Fibroblast of lung (primary cell): ENCODE data around the gene ADIPOQ.
"Not testable (repeated sequence)": the region's sequence is repeated elsewhere in the genome, so short reads cannot be mapped to it uniquely, and the experiment has no call there.

Experiments used
- CTCF ChIP-seq, 2 donors: IDR thresholded peaks in 1 of 2; conservative IDR thresholded peaks in 1 of 2; 1 replicate in 1 of 2; 2 replicates in 1 of 2; pipeline ENCODE4 v1.5.1; 2011 to 2012; ENCODE audit warnings: low read length in 2 of 2, control low read depth in 1 of 2, inconsistent platforms in 1 of 2, low read depth in 1 of 2, mild to moderate bottlenecking in 1 of 2
- EZH2 ChIP-seq: IDR thresholded peaks from 2 replicates; pipeline ENCODE4 v1.5.1; 2012; ENCODE audit warnings: low read length, control low read depth, mild to moderate bottlenecking; ENCODE audit errors: missing control alignments

GRCh38 chr3:186865215-186865853 is 22.8 kb downstream of the ADIPOQ start:
- not testable (repeated sequence) for TF ChIP-seq EZH2; CTCF (conservative IDR thresholded peaks at IDR 0.05 in 1 of 2, IDR thresholded peaks at IDR 0.05 in 1 of 2; ENCODE audit: low read depth in 1 of 2, low read length in 2 of 2)
